NCI-H1694 (cell line): ENCODE data around the gene ABCC11.

Source experiments
- DNase-seq: peaks from one replicate; lab custom pipeline; 2025; lab: John Stamatoyannopoulos, UW

ABCC11 gene

GRCh38 chr16:48247311-48247710 lies at the start of gene ABCC11:
Gene ABCC11 (minus strand): TSS chr16:48247539. CDS start chr16:48231921, 15,618 bp downstream.
- DNase-seq, result no peak

GRCh38 chr16:48295488-48296281 lies 48.3 kb upstream of the ABCC11 start:
- no peak for DNase-seq

- DNase-seq, result no peak
These were observed 47.4 kb upstream of the ABCC11 start for GRCh38 chr16:48294724-48295123.

- DNase-seq, result no peak
These were observed 45.1 kb upstream of the ABCC11 start for GRCh38 chr16:48292452-48292851.

- DNase-seq, result no peak
These were observed 44.4 kb upstream of the ABCC11 start for GRCh38 chr16:48291754-48292153.

GRCh38 chr16:48291303-48291702 lies 44.0 kb upstream of the ABCC11 start:
- no peak for DNase-seq

GRCh38 chr16:48287239-48287638 lies 39.9 kb upstream of the ABCC11 start:
- DNase-seq, result no peak

GRCh38 chr16:48284772-48285409 lies 37.6 kb upstream of the ABCC11 start:
- no peak for DNase-seq

GRCh38 chr16:48282636-48283263 lies 35.4 kb upstream of the ABCC11 start:
- no peak for DNase-seq

- no peak for DNase-seq
These were observed 33.2 kb upstream of the ABCC11 start for GRCh38 chr16:48280546-48280945.

GRCh38 chr16:48279199-48279598 lies 31.9 kb upstream of the ABCC11 start:
- no peak for DNase-seq

- no peak for DNase-seq
These were observed 29.8 kb upstream of the ABCC11 start for GRCh38 chr16:48277158-48277557.

GRCh38 chr16:48276102-48276501 lies 28.8 kb upstream of the ABCC11 start:
- DNase-seq, result no peak

GRCh38 chr16:48274476-48274875 lies 27.1 kb upstream of the ABCC11 start:
- DNase-seq, result no peak

GRCh38 chr16:48272837-48273421 lies 25.6 kb upstream of the ABCC11 start:
- no peak for DNase-seq

- DNase-seq, result no peak
These were observed 24.4 kb upstream of the ABCC11 start for GRCh38 chr16:48271728-48272127.

GRCh38 chr16:48269011-48269410 lies 21.7 kb upstream of the ABCC11 start:
- no peak for DNase-seq

- DNase-seq, result no peak
These were observed 15.3 kb upstream of the ABCC11 start for GRCh38 chr16:48262631-48263030.

- no peak for DNase-seq
These were observed 14.2 kb upstream of the ABCC11 start for GRCh38 chr16:48261569-48261968.

GRCh38 chr16:48256579-48257177 lies 9.3 kb upstream of the ABCC11 start:
- no peak for DNase-seq

GRCh38 chr16:48252013-48252412 lies 4.7 kb upstream of the ABCC11 start:
- DNase-seq, result no peak

- DNase-seq, result no peak
These were observed 3.4 kb upstream of the ABCC11 start for GRCh38 chr16:48250520-48251278.
